GM21723 (cell line): ENCODE results near the gene CSKMT.
"Not testable (repeated sequence)": the region's sequence is repeated elsewhere in the genome, so short reads cannot be mapped to it uniquely, and the experiment has no call there.

ENCODE experiments used
- ATAC-seq: cut with Tn5 transposase; IDR thresholded peaks from one replicate; pipeline ENCODE4 v1.9.1; 2021; ENCODE audit warnings: mild to moderate bottlenecking, moderate library complexity; ENCODE audit not compliant: unreplicated experiment

Gene CSKMT

GRCh38 chr11:62687508-62688396, 22.6 kb downstream of the CSKMT start:
- ATAC-seq = no peak

DNA sequence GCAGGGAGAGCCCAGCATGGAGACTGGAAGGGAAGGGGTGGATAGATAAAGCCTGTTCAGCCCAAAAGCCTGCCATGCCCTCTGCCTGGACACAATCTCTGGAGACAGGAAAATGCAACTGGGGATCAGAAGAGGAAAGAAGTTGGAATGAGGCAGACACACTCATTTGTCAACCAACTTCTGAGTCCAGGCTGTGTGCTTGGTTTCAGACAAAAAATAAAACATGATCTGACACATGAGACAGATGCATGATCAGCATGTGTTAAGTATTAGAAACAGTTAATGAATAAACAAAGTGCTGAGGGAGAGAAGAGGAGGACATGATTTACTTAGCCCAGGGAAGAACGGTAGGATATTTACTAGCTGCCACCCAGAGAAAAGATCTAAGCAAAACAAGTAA, 23.4 kb downstream of the CSKMT start:
- no peak for ATAC-seq

GRCh38 chr11:62689421-62690183, 24.5 kb downstream of the CSKMT start, which contains the start of gene LRRN4CL:
TSS of gene LRRN4CL (minus strand) at chr11:62689530. CDS start at chr11:62688508, 1,022 bp downstream.
- no peak for ATAC-seq

DNA sequence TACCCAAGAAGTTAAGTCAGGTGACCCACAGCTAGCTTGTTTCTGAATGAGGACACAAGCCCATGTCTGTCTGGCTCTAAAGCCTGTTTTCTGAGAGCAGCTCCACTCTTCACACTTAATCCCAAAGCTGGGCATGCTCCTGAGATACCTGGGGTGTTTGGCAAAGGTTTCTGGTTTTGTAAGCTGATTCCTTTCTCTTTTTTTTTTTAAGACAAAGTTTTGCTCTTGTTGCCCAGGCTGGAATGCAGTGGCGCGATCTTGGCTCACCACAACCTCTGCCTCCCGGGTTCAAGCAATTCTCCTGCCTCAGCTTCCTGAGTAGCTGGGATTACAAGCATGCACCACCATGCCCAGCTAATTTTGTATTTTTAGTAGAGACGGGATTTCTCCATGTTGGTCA, 28.5 kb downstream of the CSKMT start:
- ATAC-seq = not testable (repeated sequence)

DNA sequence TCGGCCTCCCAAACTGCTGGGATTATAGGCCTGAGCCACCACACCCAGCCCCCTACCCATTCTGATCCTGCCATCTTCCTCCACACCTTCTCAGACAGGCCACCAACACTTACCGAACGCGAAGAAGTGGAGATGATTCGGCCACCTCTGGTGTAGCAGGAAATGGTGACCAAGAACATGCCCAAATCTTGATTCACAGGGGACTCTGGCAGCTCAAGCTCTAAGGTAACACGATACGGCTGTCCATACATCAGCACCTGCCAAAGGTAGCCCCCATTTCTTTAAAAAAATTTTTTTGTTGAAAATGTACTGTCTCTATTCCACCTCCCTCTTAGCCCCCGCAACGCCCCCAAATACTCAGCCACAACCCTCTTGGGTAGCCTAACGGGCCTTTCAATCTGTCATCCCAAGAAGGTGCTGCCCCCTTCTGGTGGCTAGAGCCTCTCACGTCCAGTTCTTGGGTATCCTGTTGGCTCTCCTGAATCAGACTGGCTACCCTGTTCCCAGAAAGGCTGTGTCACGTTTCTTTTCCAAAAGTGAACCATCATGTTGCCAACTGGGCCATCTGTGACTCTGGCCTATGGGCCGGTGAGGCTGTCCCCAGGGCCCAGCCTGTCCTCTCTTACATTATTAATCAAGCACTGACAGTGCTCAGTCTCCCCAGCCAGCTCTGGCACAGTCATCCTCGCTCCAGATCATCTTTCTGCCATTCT, 29.5 kb downstream of the CSKMT start:
- ATAC-seq = no peak

DNA sequence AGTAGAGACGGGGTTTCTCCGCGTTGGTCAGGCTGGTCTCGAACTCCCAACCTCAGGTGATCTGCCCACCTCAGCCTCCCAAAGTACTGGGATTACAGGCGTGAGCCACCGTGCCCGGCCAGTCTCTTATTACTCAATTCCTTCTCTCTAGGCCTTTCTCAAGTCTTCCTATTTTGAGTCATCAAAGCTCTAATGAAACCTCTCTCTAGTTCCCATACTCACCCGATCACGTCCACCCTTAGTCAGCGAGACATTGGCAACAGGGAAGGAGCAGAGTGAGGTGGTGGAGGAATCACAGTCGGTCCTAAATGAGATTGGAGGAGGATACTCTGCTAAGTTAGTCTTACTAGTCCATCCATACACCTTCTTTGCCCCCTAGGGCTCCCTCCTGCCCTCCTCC, 37.1 kb downstream of the CSKMT start:
- no peak for ATAC-seq

GRCh38 chr11:62703921-62704320, 38.8 kb downstream of the CSKMT start:
- not testable (repeated sequence) for ATAC-seq

GRCh38 chr11:62705413-62705812, 40.3 kb downstream of the CSKMT start:
- no peak for ATAC-seq

DNA sequence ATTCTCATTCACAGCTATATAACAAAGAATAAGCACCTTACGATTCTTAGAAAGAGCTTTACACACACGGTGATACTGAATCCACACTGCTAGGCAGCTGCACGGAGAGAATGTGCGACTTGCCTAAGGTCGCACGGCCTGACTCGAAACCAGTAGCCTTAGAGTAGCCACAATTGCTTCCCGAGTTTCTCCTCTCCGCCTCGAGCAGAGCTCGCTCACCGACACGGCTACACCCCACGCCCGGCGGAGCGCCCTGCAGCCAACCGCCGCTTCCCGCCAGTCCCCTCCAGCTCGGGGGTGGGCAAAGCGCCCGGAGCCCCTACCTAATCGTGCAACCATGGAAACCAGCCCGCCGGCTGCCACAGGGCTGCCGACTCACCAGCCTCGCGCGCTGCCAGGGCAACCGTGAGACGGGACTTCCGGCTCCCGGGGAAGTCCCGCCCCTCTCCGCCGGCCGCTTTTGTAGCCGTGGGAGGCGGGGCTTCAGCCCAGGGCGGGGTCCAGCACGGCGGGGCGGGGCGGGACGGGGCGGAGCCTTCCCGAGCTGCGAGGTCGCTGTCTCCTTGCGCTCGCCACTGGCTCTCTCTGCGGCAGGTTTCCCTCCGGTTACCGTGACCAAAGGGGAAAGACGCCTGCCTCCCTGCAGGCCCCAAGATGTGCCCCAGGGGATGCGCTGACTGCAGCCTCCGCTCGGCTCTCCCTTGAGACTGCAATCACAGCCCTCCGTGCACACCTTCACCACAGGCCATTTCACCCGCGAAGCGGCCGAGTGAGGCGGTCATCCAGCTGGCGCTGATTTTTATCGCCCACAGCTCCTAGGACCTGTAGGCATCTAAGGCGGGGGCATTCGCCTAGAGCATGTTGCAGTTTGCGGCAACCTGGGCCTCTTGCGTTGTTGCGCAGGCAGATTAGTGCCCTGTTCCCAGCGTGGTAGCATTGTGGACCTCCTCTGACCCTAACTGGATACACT, 41.1 kb downstream of the CSKMT start:
- ATAC-seq = peak; percentile 58

DNA sequence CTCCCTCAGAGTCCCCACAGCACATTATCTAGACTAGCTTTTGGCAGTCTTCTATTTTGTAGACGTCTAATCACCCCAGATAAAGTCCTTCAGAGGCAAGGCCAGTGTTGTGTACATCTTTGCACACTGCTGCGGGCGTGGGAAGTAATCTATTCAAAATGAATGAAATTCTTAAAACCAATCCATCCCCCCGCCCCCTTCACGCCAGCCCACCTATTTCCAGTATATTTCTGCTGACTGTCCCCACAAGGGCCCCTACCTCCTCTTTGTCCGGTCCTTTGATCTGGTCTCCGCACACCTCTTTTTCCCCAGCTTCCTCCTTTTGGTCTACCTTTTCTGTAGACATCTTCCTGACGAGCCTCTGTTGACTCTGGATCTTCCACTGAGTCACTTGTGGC, 41.7 kb downstream of the CSKMT start:
- no peak for ATAC-seq

DNA sequence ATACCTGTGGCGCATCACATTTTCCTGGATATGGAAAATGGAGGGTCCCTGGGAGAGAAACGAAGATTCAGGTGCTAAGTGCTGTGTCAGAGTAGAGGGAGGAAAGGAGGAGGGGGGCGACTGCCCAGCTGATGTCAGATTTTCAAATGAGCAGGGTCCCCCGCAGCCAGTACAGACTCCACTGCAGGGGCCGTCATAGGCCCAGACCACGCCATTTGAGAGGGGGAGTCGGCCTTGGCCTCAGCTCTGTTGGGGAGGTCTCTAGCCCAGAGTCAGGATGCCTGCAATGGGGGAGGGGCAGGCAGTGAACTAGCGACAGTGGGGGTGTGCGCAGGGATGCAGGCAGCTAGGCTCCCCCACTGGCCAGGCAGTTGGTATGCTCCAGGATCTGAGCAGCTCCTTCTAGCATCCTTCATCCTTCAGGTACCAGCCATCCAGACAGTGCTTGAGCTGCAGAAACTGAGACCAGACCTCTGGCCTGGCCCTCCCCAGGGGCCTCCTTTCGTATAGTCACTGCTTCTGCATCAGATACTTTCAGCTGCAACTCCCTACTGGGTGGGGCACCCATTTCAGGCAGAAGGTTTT, 42.3 kb downstream of the CSKMT start, which contains the start of the genes BSCL2 and GNG3:
Gene BSCL2 (minus strand): TSS at position 148 of the 585 bp plus-strand sequence. CDS start 229 bp downstream, outside the sequence.
Gene GNG3 (plus strand): TSS at position 400 of the 585 bp plus-strand sequence. CDS start 620 bp downstream, outside the sequence.
- ATAC-seq = no peak

DNA sequence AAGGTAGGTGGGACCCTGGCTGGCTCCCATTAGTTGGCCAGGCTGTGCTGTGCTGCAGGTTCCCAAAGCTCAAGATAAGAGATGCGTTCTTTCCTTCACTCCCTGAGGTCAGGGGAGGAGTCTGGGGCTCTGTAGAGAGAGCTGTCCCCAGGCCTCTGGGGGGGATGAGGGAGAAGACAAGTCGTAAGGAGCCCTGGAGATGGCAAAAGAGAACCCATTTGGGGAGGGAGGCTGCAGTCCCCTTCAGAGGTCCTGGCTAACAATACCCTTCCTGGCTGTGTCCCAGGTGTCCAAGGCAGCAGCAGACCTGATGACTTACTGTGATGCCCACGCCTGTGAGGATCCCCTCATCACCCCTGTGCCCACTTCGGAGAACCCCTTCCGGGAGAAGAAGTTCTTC, 43.3 kb downstream of the CSKMT start:
- ATAC-seq = no peak

- ATAC-seq = no peak
Measured at GRCh38 chr11:62708793-62709192, 43.7 kb downstream of the CSKMT start.

GRCh38 chr11:62709247-62710000, 44.3 kb downstream of the CSKMT start:
- peak; percentile 66 for ATAC-seq

GRCh38 chr11:62710001-62710345, 44.9 kb downstream of the CSKMT start:
- no peak for ATAC-seq

GRCh38 chr11:62712276-62712812, 47.2 kb downstream of the CSKMT start:
- ATAC-seq = no peak

- no peak for ATAC-seq
Measured at GRCh38 chr11:62712861-62713260, 47.7 kb downstream of the CSKMT start.

GRCh38 chr11:62713343-62713742, 48.2 kb downstream of the CSKMT start:
- ATAC-seq = no peak
